IPS-NIHi7 (cell line): ENCODE results near the gene RHBDL2.
"Not testable (repeated sequence)": the region's sequence is repeated elsewhere in the genome, so short reads cannot be mapped to it uniquely, and the experiment has no call there.

Source experiments
- DNase-seq: peaks from one replicate; pipeline ENCODE4 v3.0.0; 2012; ENCODE audit warnings: mixed read lengths; ENCODE audit errors: extremely low spot score

Gene RHBDL2

DNA sequence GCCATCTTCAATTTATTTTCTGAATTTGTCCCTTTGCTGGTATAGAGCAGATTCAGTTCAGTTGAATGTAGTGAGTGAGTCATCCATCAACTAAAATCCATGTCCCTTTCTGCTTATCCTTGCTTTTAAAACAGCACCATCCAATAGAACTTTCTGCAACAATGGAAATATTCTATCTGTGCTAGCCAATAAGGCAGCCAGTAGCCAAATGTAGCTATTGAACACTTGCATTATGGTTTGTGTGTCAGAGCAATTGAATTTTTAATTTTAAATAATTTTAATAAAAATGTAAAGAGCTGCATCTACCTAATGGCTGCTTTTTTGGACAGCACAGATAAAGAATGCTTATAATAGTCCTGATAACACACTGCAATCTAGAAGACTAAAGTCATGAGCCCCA lies 60.1 kb downstream of the RHBDL2 start, which contains the start of gene GJA9:
Gene GJA9 (minus strand): TSS at position 101 of the 400 bp plus-strand sequence. CDS start 5,489 bp downstream, outside the sequence.
- no peak for DNase-seq

DNA sequence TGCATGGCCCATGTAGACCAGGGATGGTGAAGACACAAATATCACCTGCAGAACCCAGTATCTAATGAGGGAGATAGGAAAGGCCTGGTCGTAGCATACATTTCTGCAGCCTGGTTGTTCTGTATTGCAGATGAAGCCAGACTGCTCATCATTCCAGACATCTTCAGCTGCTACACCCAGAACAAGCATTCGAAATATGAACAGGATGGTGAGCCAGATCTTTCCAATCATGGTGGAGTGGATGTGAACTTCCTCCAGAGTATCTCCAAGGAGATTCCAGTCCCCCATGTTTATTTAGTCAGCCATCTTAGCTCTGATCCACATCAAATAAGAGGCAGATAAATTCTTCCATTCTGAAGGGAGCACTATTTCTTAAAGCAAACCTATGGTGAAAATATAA lies 65.8 kb downstream of the RHBDL2 start:
- DNase-seq: no peak

DNA sequence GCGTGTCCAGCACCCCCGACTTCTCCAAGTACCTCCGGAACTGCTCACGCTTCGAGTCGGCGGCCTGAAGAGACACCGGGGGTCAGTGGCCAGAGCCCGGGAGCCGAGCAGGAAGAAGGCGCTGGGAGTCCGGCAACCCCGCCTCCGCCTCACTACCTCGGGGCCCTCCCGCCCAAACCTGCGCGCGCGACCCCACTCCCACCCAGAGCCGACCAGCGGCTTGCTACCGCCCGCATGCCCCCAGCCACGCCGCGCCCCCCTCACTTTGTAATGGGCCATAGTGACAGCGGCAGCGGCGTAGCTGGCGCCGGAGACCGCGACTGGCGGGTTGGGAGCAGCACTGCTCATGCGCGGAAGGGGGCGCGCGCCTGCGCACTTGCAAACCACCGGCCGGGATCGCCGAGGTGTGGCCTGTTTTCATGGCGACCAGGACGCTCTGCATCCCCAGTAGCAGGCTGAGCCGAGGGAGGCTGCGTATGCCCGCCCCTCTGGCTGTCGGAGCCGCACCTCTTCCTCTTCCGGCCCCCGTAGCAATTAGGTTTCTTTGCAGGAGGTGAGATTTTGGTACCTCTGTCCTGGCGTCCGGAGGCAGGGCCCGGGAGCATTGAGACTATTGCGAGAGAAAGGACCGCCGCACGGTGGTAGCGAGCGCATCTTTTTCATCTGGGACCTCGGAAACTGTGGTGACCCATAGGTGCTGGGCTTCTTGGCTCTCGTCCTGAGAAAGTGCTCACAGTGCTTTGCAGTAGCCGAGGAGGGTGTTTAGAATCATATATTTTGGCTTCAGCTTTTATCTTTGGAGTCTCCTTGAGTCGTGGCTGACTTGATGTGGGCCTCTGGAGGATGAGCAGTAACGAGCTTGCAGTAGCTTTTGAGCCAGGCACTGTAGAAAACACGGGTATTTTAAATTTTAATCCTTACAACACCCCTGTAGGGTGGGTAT lies 68.3 kb downstream of the RHBDL2 start, which contains the start of gene MYCBP:
Gene MYCBP (minus strand): TSS at position 322 of the 943 bp plus-strand sequence. CDS start 43 bp downstream, at position 279.
- DNase-seq: peak; percentile 99

DNA sequence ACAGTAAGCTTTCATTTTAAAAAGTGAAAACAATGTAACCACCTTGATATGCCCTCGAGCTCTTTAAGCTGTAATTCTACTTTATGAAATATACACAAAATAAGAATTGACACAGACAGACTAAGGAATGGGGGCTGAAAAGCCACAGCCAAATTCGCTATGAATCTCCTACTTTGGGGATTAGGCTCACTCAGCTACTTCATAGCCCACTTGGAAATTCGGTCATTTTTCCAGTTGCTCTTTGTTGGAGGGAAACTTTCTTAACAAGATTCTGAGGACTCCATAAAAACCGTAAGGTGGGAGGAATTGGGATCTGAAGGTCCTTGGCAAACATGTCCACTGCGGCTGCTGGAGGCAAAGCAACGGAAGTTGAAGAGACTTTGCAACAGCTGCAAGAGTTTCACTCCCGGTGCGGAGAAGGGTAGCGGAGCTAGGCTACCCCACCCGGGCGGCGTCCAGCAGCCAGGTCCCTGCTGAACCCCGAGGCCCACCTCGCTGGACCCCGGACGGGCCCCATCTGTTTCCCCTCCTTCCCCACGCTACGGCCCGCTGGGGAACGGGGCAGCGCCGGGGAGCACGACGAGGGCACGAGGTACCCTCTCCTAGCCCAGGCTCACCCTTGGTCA lies 69.1 kb downstream of the RHBDL2 start:
- no peak for DNase-seq

DNA sequence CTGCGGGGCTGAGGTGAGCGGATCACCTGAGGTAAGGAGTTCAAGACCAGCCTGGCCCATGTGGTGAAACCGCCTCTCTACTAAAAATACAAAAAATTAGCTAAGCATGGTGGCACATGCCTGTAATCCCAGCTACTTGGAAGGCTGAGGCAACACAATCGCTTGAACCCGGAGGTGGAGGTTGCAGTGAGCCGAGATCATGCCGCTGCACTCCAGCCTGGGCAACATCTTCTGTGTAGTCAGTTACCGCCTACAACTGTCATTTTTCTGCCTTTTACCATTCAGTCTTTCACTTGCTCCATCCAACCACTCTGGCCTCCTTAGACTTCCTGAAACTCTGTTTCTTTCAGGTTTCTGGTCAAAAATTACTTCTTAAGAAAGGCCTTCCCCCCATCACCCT lies 70.6 kb downstream of the RHBDL2 start:
- no peak for DNase-seq

DNA sequence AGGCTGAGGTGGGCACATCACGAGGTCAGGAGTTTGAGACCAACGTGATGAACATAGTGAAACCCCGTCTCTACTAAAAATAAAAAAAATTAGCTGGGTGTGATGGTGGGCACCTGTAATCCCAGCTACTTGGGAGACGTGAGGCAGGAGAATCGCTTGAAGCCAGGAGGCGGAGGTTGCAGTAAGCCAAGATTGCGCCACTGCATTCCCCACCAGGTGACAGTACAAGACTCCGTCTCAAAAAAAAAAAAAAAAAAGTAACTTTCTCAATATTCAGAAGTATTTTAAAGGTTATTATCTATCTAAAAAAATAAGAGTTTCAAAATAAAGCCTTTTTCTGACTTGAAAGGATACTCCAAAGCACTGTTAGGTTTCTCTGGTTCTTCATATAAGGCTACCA lies 74.4 kb downstream of the RHBDL2 start:
- no peak for DNase-seq

DNA sequence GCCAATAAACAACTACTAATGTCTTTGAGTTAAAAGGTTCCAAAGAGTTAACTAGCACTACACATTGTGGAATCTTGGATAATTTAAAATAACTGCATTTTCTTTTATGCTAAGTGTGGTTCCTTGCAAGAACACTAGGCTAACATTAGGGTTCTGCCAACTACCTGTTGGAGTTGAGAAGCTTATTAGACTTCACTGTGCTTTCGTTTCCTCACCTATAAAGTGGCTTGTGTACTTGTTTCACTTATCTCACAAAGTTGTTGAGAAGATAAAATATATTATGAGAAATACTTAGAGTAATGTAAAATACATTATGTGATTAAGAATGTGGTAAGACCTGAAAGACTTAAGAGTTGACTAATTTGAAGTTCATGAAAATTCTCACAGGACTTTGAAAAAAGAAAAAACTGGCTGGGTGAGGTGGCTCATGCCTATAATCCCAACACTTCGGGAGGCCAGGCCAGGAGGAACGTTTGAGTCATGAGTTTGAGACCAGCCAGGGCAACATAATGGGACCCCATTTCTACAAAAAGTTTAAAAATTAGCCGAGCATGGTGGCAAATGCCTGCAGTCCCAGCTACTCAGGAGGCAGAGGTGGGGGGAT lies 76.4 kb downstream of the RHBDL2 start:
- DNase-seq: no peak

DNA sequence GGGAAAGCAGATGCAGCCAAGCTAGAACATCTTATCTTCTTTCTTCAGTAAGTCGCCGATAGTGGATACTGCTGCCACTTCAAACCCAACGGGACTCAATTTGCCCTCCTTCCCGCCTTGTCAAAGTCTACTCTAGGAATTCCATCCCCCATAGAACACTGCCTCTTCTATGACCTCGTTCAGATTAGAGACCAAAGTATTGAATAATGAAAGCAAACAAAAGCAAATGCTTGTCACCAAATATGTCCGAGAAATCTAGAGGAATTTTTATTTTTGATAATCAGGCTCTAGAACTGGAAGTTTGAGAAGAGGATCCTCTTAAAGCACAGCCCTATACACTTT lies 81.2 kb downstream of the RHBDL2 start:
- no peak for DNase-seq

DNA sequence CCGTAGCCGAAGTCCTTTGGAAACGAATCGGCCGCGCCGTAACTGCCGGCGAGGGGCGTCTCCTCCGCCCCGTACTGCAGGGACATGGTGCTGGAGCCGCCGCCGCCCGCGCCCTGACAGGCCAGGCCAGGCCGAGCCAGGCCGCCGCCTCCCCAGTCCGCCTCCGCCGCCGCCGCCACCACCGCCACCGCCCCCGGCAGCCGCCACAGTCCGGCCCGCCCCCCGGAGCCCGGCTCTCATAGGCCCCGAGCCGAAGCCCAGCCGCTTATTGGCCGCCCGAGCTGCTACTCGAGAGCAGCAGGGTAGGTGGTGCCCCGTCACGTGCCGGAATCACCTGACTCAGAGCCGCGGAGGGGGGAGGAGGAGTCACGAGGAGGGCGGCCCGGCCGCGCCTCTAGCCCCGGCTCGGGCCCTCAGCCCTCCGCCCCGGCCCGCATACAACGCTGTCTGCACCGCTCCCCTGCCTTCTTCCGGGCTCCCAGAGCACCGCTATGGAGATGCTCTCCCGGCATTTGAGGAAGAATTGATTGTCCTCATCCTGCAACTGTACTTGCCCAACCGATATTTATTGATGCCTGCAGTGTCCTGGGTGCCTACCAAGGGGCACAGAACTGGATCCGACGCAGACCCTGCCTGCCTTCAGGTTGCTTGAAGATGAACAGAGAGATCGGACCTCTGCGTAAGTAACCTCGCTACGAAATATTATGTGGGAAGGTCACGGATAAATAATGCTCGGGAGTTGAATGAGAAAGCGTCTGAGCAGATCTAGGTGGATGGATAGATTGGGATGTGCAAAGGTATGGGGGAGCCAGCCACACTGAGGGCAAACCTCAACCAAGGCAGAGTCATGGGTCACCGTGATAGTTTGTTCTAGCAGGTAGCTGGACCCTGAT lies 81.8 kb downstream of the RHBDL2 start, which contains the start of gene RRAGC:
Gene RRAGC (minus strand): TSS at position 212 of the 893 bp plus-strand sequence. CDS start 126 bp downstream, at position 86.
- DNase-seq: peak; percentile 100

DNA sequence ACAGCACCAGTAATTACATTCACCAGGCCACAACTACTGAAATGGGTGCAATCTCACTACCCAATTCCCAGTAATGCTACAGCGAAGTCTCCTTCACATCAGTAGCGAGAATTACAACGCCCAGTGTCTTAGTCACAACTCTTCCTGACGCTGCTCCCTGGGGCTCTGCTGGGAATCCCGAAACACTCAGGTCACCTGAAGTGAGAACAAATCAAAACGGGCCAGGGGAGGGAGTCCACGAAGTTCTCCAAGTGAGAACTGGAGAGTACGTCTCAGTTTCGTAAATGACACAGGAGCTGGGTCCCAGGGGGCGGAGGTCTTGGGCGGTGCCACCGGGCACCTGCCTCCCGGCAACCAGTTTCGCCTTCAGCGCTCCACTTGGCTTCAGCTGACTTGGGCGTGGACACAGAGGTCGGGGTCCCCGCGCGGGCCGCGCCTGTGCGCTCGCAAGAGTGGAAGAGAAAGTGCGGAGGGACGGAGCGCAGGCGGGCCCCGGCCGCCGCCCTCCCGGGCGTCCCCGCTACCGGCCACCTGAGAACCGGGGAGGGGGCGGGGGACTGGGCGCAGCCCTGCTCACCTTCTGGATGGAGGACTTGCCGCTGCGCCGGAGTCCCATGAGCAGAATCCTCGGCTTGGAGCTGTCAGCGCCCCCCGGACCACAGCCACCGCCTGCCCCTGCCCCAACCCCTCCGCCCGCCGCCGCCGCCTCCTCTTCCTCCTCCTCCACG lies 82.6 kb downstream of the RHBDL2 start:
- peak; percentile 18 for DNase-seq

DNA sequence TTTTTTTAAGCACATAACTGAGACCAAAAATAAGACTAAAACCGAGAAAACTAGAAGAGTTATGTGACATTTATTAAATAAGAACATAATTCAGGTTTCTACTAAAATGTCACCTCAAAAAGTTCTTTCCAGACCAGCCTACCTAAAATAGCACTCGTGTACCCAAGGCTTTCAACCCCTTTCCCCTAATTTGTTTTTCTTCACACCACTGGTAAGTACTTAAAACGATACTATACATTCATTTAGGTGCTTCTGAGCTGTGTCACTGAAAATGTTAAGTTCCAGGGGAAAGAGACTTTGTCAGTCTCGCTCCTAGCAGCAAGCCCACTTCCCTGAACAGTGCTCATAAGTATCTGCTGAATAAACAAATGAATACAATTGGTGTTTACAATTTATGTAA lies 88.8 kb downstream of the RHBDL2 start:
- DNase-seq: no peak

DNA sequence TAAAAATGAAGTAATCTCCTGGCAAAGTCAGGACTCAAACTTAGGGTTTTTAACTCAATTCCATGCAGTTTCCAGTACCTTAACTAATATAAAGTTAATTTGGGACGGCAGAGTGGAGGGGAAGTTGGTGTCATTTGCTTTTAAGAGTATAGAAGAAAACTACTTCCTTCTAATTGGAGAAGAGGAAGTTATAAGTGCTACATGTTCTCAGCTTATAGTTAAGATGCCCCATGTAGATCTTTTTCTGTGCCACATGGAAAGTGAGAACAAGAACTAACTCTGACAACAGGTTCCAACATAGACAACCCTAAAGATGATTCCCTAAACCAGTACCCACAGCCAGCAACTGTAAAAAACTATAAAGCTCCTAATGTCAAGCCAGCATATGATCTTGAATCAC lies 93.6 kb downstream of the RHBDL2 start:
- no peak for DNase-seq

DNA sequence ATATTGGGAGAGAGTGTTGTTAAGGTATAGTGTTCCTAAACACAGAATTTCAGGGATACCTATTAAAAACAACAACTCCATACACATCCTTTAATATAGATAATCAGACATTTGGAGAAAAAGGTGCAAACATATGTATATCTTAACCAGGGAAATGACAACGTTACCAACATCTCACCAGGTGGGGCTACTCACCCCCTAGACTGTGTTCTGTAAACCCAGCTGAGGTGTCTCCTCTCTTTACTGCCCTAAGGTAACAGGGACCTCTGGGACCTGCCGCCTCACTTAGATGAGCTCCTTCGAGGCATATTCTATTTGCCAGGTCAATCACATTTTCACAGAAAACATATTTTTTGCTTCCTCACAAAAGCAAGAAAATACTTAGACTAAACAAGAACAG lies 95.4 kb downstream of the RHBDL2 start:
- no peak for DNase-seq

DNA sequence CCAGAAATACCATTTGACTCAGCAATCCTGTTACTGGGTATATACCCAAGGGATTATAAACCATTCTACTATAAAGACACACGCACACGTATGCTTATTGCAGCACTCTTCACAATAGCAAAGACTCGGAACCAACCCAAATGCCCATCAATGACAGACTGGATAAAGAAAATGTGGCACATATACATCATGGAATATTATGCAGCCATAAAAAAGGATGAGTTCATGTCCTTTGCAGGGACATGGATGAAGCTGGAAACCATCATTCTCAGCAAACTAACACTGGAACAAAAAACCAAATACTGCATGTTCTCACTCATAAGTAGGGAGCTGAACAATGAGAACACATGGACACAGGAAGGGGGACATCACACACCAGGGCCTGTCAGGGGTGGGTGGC lies 96.5 kb downstream of the RHBDL2 start:
- DNase-seq: not testable (repeated sequence)

DNA sequence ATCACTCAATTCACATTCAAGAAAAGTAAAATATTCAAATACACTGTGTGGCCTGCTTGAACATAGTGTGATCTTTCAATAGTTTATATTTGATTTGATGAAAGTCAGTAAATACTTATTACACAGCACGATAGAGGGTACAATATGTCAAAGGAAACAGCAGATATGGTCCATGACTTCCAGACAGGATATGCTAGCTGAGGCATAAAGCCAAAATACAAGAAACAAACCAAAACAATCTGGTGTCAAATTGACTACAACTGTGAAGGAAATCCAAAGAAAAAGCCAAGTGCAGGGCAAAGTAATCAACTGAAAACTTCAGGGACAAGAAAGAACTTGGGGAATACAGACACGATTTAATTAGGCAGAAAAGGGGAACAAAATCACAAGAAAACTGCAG lies 101.3 kb downstream of the RHBDL2 start:
- DNase-seq: no peak

DNA sequence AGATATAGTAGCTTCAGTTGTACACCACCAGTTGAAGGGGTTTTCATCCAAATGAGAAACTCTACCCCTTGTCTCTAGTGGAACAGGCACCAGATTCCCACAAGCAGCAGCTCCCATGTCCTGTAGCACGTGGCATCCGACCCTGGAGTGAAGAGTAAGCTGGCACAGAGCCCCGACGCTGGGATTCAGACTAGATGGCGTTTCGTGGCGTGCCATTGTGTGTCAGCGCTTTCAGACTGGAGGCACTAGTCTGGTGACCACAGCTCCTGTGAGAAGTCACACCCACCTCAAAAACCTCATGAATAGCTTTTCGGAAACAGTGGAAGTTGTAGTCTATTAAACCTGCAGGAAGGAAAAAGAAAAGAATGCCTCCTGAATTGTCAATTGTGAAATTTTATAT lies 102.3 kb downstream of the RHBDL2 start:
- DNase-seq: no peak

DNA sequence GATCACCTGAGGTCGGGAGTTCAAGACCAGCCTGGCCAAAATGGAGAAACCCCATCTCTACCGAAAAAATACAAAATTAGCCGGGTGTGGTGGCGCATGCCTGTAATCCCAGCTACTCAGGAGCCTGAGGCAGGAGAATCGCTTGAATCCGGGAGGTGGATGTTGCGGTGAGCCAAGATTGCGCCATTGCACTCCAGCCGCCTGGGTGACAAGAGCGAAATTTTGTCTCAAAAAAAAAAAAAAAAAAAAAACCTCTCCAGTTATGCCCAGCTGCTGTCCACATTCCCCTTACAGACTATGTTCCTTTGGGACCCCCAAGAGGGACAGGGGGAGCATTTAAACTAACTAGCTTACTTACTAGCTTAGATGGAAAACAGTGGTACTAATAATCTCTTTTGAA lies 105.3 kb downstream of the RHBDL2 start:
- not testable (repeated sequence) for DNase-seq
